ENCODE measurements around the gene BCORL1.

Gene BCORL1

GRCh38 chrX:130095249-130096030 lies 113.0 kb downstream of the BCORL1 start:
- TF ChIP-seq, protein P1, sequence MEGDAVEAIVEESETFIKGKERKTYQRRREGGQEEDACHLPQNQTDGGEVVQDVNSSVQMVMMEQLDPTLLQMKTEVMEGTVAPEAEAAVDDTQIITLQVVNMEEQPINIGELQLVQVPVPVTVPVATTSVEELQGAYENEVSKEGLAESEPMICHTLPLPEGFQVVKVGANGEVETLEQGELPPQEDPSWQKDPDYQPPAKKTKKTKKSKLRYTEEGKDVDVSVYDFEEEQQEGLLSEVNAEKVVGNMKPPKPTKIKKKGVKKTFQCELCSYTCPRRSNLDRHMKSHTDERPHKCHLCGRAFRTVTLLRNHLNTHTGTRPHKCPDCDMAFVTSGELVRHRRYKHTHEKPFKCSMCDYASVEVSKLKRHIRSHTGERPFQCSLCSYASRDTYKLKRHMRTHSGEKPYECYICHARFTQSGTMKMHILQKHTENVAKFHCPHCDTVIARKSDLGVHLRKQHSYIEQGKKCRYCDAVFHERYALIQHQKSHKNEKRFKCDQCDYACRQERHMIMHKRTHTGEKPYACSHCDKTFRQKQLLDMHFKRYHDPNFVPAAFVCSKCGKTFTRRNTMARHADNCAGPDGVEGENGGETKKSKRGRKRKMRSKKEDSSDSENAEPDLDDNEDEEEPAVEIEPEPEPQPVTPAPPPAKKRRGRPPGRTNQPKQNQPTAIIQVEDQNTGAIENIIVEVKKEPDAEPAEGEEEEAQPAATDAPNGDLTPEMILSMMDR (IDR thresholded peaks at IDR 0.05; ENCODE audit: control insufficient read depth, extremely low read depth, insufficient read depth): no peak
- no peak for DNase-seq (ENCODE audit: low read depth)
- H3K4me3 ChIP-seq (ENCODE audit: low read depth, low read length): no peak overlapping the region

DNA sequence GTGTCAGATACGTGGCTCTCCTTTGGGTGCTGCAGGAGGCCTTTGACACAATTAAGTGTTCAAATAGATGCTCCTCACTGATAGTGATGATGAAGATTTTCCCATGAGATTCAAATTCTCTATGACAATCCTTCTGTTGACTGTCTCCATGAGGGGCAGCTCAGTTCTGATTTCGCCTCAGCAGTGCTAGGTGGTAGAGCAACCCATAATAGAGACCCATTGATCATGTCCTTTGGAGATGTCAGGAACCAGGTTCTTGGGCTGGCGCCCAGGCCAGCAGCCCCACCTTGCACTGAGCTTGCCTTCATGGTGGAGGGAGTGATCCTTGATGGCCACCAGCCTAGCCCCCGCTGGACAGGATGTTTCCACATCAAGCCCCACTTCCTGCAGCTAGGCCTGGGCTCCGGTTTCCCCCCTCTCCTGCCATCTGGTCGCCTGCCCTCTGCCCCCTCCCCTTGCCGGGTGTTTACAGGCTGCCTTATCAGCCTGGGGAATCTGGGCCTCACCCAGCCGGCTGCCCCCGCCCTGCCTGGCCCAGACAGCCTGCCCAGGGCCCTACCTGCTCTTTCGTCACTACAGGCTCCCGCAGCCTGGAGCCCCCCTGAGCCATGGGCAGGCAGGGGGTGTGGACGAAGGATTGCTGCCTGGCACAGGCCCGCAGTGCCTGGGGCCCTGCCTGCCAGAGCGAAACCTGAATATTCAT lies 115.2 kb downstream of the BCORL1 start:
- no peak for DNase-seq (ENCODE audit: low read depth)

GRCh38 chrX:130098210-130098552 lies 115.7 kb downstream of the BCORL1 start:
- TF ChIP-seq, protein P1 (IDR thresholded peaks at IDR 0.05; ENCODE audit: control insufficient read depth, extremely low read depth, insufficient read depth): no peak

More for the DNA sequence above, 115.2 kb downstream of the BCORL1 start:
- no peak overlapping the region for H3K4me3 ChIP-seq (ENCODE audit: low read depth, low read length)
- TF ChIP-seq, protein P1 (IDR thresholded peaks at IDR 0.05; ENCODE audit: control insufficient read depth, extremely low read depth, insufficient read depth): no peak

DNA sequence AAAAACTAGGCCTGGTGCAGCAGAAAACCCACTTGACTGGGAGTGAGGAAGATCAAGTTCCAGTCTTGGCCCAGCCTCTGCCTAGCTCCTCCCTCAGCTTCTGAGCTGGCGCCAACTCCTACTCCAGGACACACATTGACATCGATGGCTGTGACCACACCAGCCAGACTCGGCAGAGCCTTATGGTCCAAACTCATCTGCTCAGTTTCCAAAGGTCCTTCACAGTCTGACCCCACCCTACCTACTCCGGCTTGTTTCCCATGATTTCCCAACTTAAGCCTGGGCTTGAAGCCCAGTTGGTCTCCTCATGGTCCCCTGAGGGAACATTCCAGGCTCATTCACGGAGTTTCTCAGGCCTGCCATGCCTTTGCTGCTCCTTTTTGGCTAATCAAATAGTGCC lies 117.7 kb downstream of the BCORL1 start:
- no peak for DNase-seq (ENCODE audit: low read depth)
- TF ChIP-seq, protein P1 (IDR thresholded peaks at IDR 0.05; ENCODE audit: control insufficient read depth, extremely low read depth, insufficient read depth): no peak
- no peak overlapping the region for H3K4me3 ChIP-seq (ENCODE audit: low read depth, low read length)

More at GRCh38 chrX:130098210-130098552, 115.7 kb downstream of the BCORL1 start:
- H3K4me3 ChIP-seq (ENCODE audit: low read depth, low read length): no peak overlapping the region
- no peak for DNase-seq (ENCODE audit: low read depth)

DNA sequence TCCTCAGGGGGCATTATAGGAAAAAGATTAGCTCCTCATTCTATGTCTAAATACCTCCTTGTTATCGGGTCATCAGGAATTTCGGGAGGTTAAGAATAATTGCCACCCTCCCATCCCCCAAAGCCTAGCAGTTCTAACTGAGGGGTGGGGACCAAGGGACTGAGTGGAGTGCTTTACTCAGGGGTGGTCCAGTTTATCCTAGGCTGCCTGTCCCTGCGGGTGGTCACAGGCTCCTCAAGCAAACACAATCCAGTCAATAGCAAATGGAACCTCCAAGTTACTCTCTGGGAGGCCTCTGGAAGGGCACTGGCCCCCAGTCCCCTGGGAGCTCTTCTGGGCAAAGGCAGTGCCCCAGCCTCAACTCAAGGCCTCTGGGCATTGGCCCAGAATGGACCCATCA lies 121.2 kb downstream of the BCORL1 start:
- no peak overlapping the region for H3K4me3 ChIP-seq (ENCODE audit: low read depth, low read length)
- TF ChIP-seq, protein P1 (IDR thresholded peaks at IDR 0.05; ENCODE audit: control insufficient read depth, extremely low read depth, insufficient read depth): no peak
- no peak for DNase-seq (ENCODE audit: low read depth)

- no peak for DNase-seq (ENCODE audit: low read depth)
- TF ChIP-seq, protein P1 (IDR thresholded peaks at IDR 0.05; ENCODE audit: control insufficient read depth, extremely low read depth, insufficient read depth): no peak
Measured at GRCh38 chrX:130105244-130105643, 122.8 kb downstream of the BCORL1 start.

More at GRCh38 chrX:130105244-130105643, 122.8 kb downstream of the BCORL1 start:
- no peak overlapping the region for H3K4me3 ChIP-seq (ENCODE audit: low read depth, low read length)

Data from LNCaP clone FGC (cell line).